SK-N-SH (cell line): Measurements from ENCODE around the gene HTRA2. TPM values are rescaled to one million over a fixed set of nuclear protein-coding genes. Genes with fewer than 3 reads are reported as not detected.

Experiments used
- CTCF ChIA-PET: fragments of 300-600, 350-600 bp; formaldehyde crosslinking; extraction: SDS; loops from one replicate; lab custom pipeline; 2021; lab: Yijun Ruan, JAX
- POLR2A ChIA-PET: fragments of 350-600 bp; sonication (Branson Sonifier 250); formaldehyde crosslinking; extraction: SDS; loops from one replicate; lab custom pipeline; 2020; ENCODE audit warnings: antibody characterized with exemption, inconsistent platforms; lab: Yijun Ruan, JAX
- DNase-seq: peaks from one replicate; pipeline ENCODE4 v3.0.0; 2012
- H2AFZ ChIP-seq: fragments of 200-600 bp; sonication (generic); 2 replicates; pipeline ENCODE4 v1.8.1; 2016; ENCODE audit warnings: antibody characterized with exemption, mild to moderate bottlenecking, low read depth
- H3F3A ChIP-seq: fragments of 200-600 bp; sonication (generic); replicated peaks from 2 replicates; pipeline ENCODE3; 2016; ENCODE audit warnings: antibody characterized with exemption, mild to moderate bottlenecking; ENCODE audit not compliant: insufficient read depth
- H3K27ac ChIP-seq, 2 experiments: fragments of 200-500 bp in 1 of 2; fragments of 200-600 bp in 1 of 2; sonication (Bioruptor generic) in 1 of 2; sonication (generic), shearing (Covaris generic) in 1 of 2; 2 replicates each; pipeline versions ENCODE4 v1.5.1 to v1.6.1; 2014 to 2016; ENCODE audit warnings: low read depth in 2 of 2, inconsistent platforms in 1 of 2, low read length in 1 of 2, mild to moderate bottlenecking in 1 of 2, mixed read lengths in 1 of 2
- H3K27me3 ChIP-seq: fragments of 200-600 bp; sonication (generic), shearing (Covaris generic); 2 replicates; pipeline ENCODE4 v1.6.1; 2016; ENCODE audit warnings: mixed run types; ENCODE audit not compliant: insufficient read depth
- H3K36me3 ChIP-seq, 2 experiments: fragments of 200-500 bp in 1 of 2; fragments of 200-600 bp in 1 of 2; sonication (Bioruptor generic) in 1 of 2; sonication (generic) in 1 of 2; replicated peaks in 1 of 2; 2 replicates each; pipeline versions ENCODE3 to v1.5.1; 2014 to 2016; ENCODE audit warnings: low read length in 1 of 2, mild to moderate bottlenecking in 1 of 2; ENCODE audit not compliant: insufficient read depth in 2 of 2, control insufficient read depth in 1 of 2
- H3K4me1 ChIP-seq, 2 experiments: fragments of 200-500 bp in 1 of 2; fragments of 200-600 bp in 1 of 2; sonication (Bioruptor generic) in 1 of 2; sonication (generic), shearing (Covaris generic) in 1 of 2; 2 replicates each; pipeline versions ENCODE4 v1.5.1 to v1.6.1; 2014 to 2016; ENCODE audit warnings: low read depth in 1 of 2, low read length in 1 of 2, mixed run types in 1 of 2; ENCODE audit not compliant: insufficient read depth in 2 of 2, control insufficient read depth in 1 of 2
- H3K4me2 ChIP-seq: fragments of 200-600 bp; sonication (generic), shearing (Covaris generic); 2 replicates; pipeline ENCODE4 v1.6.1; 2017; ENCODE audit warnings: mixed run types
- H3K4me3 ChIP-seq, 2 experiments: fragments of 200-500 bp in 1 of 2; fragments of 200-600 bp in 1 of 2; sonication (Bioruptor generic) in 1 of 2; sonication (generic), shearing (Covaris generic) in 1 of 2; 2 replicates each; pipeline versions ENCODE4 v1.5.1 to v1.8.1; 2014 to 2016; ENCODE audit warnings: low read depth in 2 of 2, inconsistent platforms in 1 of 2, low read length in 1 of 2, mild to moderate bottlenecking in 1 of 2, mixed read lengths in 1 of 2, moderate library complexity in 1 of 2
- H3K79me2 ChIP-seq: fragments of 200-600 bp; sonication (generic); 2 replicates; pipeline ENCODE4 v1.8.1; 2017; ENCODE audit warnings: mild to moderate bottlenecking; ENCODE audit not compliant: insufficient read depth
- H3K9ac ChIP-seq: fragments of 200-600 bp; sonication (generic); 2 replicates; pipeline ENCODE4 v1.6.1; 2017; ENCODE audit warnings: mixed run types
- H3K9me2 ChIP-seq: fragments of 200-600 bp; sonication (generic); 2 replicates; pipeline ENCODE4 v1.6.1; 2017; ENCODE audit warnings: mixed run types
- H3K9me3 ChIP-seq: fragments of 200-600 bp; sonication (generic); 2 replicates; pipeline ENCODE4 v1.6.1; 2017; ENCODE audit warnings: mixed run types, mild to moderate bottlenecking, moderate library complexity
- H4K20me1 ChIP-seq: fragments of 200-600 bp; sonication (generic); 2 replicates; pipeline ENCODE4 v1.6.1; 2017; ENCODE audit warnings: mild to moderate bottlenecking, mixed run types; ENCODE audit not compliant: insufficient read depth
- CTCF ChIP-seq: fragments of 200-600 bp; sonication (generic); IDR thresholded peaks from 2 replicates; pipeline ENCODE4 v1.6.1; 2017; ENCODE audit warnings: antibody characterized with exemption, mild to moderate bottlenecking, moderate library complexity
- ELF1 ChIP-seq: IDR thresholded peaks from 2 replicates; pipeline ENCODE4 v1.4.0; 2012
- EP300 ChIP-seq, 2 experiments: IDR thresholded peaks; 2 replicates each; pipeline versions ENCODE4 v1.4.0 to v1.6.1; 2012; ENCODE audit warnings: borderline replicate concordance in 1 of 2, low read depth in 1 of 2, low read length in 1 of 2
- EZH2phosphoT487 ChIP-seq: fragments of 200-600 bp; sonication (generic); IDR thresholded peaks from 2 replicates; pipeline ENCODE4 v1.6.1; 2017; ENCODE audit warnings: low read depth, mixed run types, mild to moderate bottlenecking, antibody characterized with exemption, moderate library complexity, borderline replicate concordance
- FOXM1 ChIP-seq: IDR thresholded peaks from 2 replicates; pipeline ENCODE4 v1.4.0; 2012; ENCODE audit warnings: low read depth, mild to moderate bottlenecking
- GABPA ChIP-seq: IDR thresholded peaks from 2 replicates; pipeline ENCODE4 v1.4.0; 2012; ENCODE audit warnings: low read depth, mild to moderate bottlenecking
- JUND ChIP-seq: IDR thresholded peaks from 2 replicates; pipeline ENCODE4 v1.4.0; 2012
- NRF1 ChIP-seq: IDR thresholded peaks from 2 replicates; pipeline ENCODE4 v1.6.1; 2012; ENCODE audit warnings: low read depth, mild to moderate bottlenecking, low read length
- POLR2AphosphoS5 ChIP-seq: IDR thresholded peaks from 2 replicates; pipeline ENCODE4 v1.6.1; 2012; ENCODE audit warnings: low read depth, low read length
- RCOR1 ChIP-seq: fragments of 150-350 bp; IDR thresholded peaks from 2 replicates; pipeline ENCODE4 v1.6.1; 2017; ENCODE audit warnings: antibody characterized with exemption, low read length
- RXRA ChIP-seq: IDR thresholded peaks from 2 replicates; pipeline ENCODE4 v1.4.0; 2012; ENCODE audit warnings: low read depth, mild to moderate bottlenecking, borderline replicate concordance
- SIN3A ChIP-seq: IDR thresholded peaks from 2 replicates; pipeline ENCODE4 v1.6.1; 2012; ENCODE audit warnings: low read depth, mild to moderate bottlenecking, low read length, moderate library complexity, borderline replicate concordance
- TEAD4 ChIP-seq: IDR thresholded peaks from 2 replicates; pipeline ENCODE4 v1.4.0; 2012; ENCODE audit warnings: mild to moderate bottlenecking, borderline replicate concordance; ENCODE audit not compliant: insufficient read depth
- USF1 ChIP-seq: IDR thresholded peaks from 2 replicates; pipeline ENCODE4 v1.4.0; 2012; ENCODE audit warnings: low read depth, borderline replicate concordance
- whole genome bisulfite sequencing: methylation state at CpG from one replicate; pipeline ENCODE4 v1.1.6; 2017; ENCODE audit warnings: low lambda C conversion rate; 5-methylcytosine and 5-hydroxymethylcytosine counted together
- polyA plus RNA-seq, 3 experiments: library from polyadenylated mRNA; depleted of rRNA; stranded (reverse); fragments of >200 nt; gene quantifications; 2 replicates each; pipeline ENCODE4 v1.2.3, GENCODE V29; 2012
- TF ChIP-seq, protein P1 (sequence below): IDR thresholded peaks from 2 replicates; pipeline ENCODE4; 2012
- TF ChIP-seq, protein P2 (sequence below): IDR thresholded peaks from 2 replicates; pipeline ENCODE4 v1.4.0; 2012; ENCODE audit warnings: low read depth, borderline replicate concordance

HTRA2 gene
- polyA plus RNA-seq, 1 of the 3 experiments (the other 2 are of a cell fraction) = 55.7 TPM

GRCh38 chr2:74535440-74535965, 5.8 kb downstream of the HTRA2 start (continued):
- TF ChIP-seq GABPA = no peak
- TF ChIP-seq TEAD4 = no peak

GRCh38 chr2:74536166-74536950, 6.6 kb downstream of the HTRA2 start:
- H2AFZ ChIP-seq = no peak overlapping the region
- no peaks in the 10 kb centered on the region for H3K9me2 ChIP-seq
- ChIA-PET POLR2A (interaction anchor here (0.7 kb wide), 1 partner anchor 10 kb away, joined by 3 read pairs; no protein-coding TSS in a partner anchor), CTCF (interaction anchor here (2.1 to 7.8 kb wide), 2 partner anchors 30 to 54 kb away, joined by 7 to 102 read pairs; partner anchors contain the start of genes CCDC142, PCGF1 and TTC31)
- no peak overlapping the region for H3K9ac ChIP-seq
- peaks cover 2 to 5% of the 10 kb centered on the region in 2 experiments; a peak in 3 of 4 replicates for H3K4me1 ChIP-seq
- peaks cover 10 to 26% of the 10 kb centered on the region in 2 experiments for H3K36me3 ChIP-seq
- H3K4me3 ChIP-seq = no peak overlapping the region
- no peaks in the 10 kb centered on the region for H3K9me3 ChIP-seq
- 88% methylated on average over 21 of the region's 23 CpGs for WGBS
- no peaks in the 10 kb centered on the region for H3K27me3 ChIP-seq
- H3F3A ChIP-seq = peaks cover 18% of the 10 kb centered on the region
- no peaks in the 10 kb centered on the region for H4K20me1 ChIP-seq
- peaks cover 6% of the 10 kb centered on the region; the same call in 1 of the 2 replicates for H3K79me2 ChIP-seq
- no peak for DNase-seq
- TF ChIP-seq, protein P1, sequence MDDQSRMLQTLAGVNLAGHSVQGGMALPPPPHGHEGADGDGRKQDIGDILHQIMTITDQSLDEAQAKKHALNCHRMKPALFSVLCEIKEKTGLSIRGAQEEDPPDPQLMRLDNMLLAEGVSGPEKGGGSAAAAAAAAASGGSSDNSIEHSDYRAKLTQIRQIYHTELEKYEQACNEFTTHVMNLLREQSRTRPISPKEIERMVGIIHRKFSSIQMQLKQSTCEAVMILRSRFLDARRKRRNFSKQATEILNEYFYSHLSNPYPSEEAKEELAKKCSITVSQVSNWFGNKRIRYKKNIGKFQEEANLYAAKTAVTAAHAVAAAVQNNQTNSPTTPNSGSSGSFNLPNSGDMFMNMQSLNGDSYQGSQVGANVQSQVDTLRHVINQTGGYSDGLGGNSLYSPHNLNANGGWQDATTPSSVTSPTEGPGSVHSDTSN = no peak
- TF ChIP-seq FOXM1 (no peak), EP300 (IDR thresholded peaks at IDR 0.05; ENCODE audit: borderline replicate concordance in 1 of 2, low read depth in 1 of 2, low read length in 1 of 2) (no peak)
- TF ChIP-seq, protein P2, sequence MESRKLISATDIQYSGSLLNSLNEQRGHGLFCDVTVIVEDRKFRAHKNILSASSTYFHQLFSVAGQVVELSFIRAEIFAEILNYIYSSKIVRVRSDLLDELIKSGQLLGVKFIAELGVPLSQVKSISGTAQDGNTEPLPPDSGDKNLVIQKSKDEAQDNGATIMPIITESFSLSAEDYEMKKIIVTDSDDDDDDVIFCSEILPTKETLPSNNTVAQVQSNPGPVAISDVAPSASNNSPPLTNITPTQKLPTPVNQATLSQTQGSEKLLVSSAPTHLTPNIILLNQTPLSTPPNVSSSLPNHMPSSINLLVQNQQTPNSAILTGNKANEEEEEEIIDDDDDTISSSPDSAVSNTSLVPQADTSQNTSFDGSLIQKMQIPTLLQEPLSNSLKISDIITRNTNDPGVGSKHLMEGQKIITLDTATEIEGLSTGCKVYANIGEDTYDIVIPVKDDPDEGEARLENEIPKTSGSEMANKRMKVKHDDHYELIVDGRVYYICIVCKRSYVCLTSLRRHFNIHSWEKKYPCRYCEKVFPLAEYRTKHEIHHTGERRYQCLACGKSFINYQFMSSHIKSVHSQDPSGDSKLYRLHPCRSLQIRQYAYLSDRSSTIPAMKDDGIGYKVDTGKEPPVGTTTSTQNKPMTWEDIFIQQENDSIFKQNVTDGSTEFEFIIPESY = no peak
- H3K4me2 ChIP-seq = no peak overlapping the region
- no peak overlapping the region for H3K27ac ChIP-seq

GRCh38 chr2:74537140-74537539, 7.4 kb downstream of the HTRA2 start:
- H3K9me2 ChIP-seq = no peaks in the 10 kb centered on the region
- H3K4me2 ChIP-seq = no peak overlapping the region
- H3K27ac ChIP-seq = no peak overlapping the region
- no peaks in the 10 kb centered on the region for H3K79me2 ChIP-seq
- no peaks in the 10 kb centered on the region for H4K20me1 ChIP-seq
- H3K9ac ChIP-seq = no peak overlapping the region
- peaks cover 10 to 20% of the 10 kb centered on the region in 2 experiments for H3K36me3 ChIP-seq
- ChIA-PET CTCF (interaction anchor here (2.1 to 7.8 kb wide), 2 partner anchors 30 to 54 kb away, joined by 7 to 102 read pairs; partner anchors contain the start of genes CCDC142, PCGF1 and TTC31), POLR2A (no interaction called here)
- H3K4me3 ChIP-seq = no peak overlapping the region
- no peaks in the 10 kb centered on the region for H3K9me3 ChIP-seq
- no peaks in the 10 kb centered on the region for H3K4me1 ChIP-seq
- H2AFZ ChIP-seq = no peak overlapping the region
- DNase-seq = no peak
- 76% methylated on average over 4 of the region's 4 CpGs for WGBS
- no peaks in the 10 kb centered on the region for H3K27me3 ChIP-seq
- H3F3A ChIP-seq = peaks cover 12% of the 10 kb centered on the region
- TF ChIP-seq RCOR1 = no peak
- no peak for TF ChIP-seq ELF1
- TF ChIP-seq EZH2phosphoT487 = no peak
- no peak for TF ChIP-seq RXRA
- TF ChIP-seq JUND = no peak
- no peak for TF ChIP-seq NRF1
- no peak for TF ChIP-seq CTCF
- TF ChIP-seq USF1 = no peak
- no peak for TF ChIP-seq SIN3A
- no peak for TF ChIP-seq POLR2AphosphoS5
- TF ChIP-seq, protein P2 = no peak
